Mucosa of descending colon (tissue), 3 donors: ENCODE data around the gene OR56A3. TPM values are rescaled to one million over a fixed set of nuclear protein-coding genes. Genes with fewer than 3 reads are reported as not detected.

Experiments
- ATAC-seq: fragments of 200-7000 bp; cut with Tn5 transposase; one replicate; pipeline ENCODE4 v1.9.1; 2020; ENCODE audit warnings: mild to moderate bottlenecking, moderate library complexity
- DNase-seq, 3 donors: peaks; one replicate each; pipeline ENCODE4 v3.0.0-alpha.2; 2020
- H3K36me3 ChIP-seq: fragments of 200-600 bp; one replicate; pipeline ENCODE4 v1.8.0; 2021; ENCODE audit warnings: low read depth, mild to moderate bottlenecking
- H3K4me1 ChIP-seq: fragments of 200-600 bp; one replicate; pipeline ENCODE4 v1.8.0; 2021; ENCODE audit warnings: low read depth, mild to moderate bottlenecking
- H3K4me3 ChIP-seq: fragments of 200-600 bp; one replicate; pipeline ENCODE4 v1.8.0; 2021; ENCODE audit warnings: mild to moderate bottlenecking
- H3K9me3 ChIP-seq: fragments of 200-600 bp; one replicate; pipeline ENCODE4 v1.8.0; 2021; ENCODE audit warnings: mild to moderate bottlenecking
- CTCF ChIP-seq: fragments of 200-600 bp; IDR thresholded peaks from one replicate; pipeline ENCODE4 v1.8.0; 2022; ENCODE audit warnings: antibody characterized with exemption, mild to moderate bottlenecking
- intact Hi-C, 2 donors: fragments of 100-400 bp; cut with DNase I in 1 of 2; cut with micrococcal nuclease in 1 of 2; formaldehyde crosslinking; loops; one replicate each; pipeline versions ENCODE4 v1.11.0 to v1.11.1; 2022; cut with DNase I, micrococcal nuclease
- long read RNA-seq, 2 donors: library from polyadenylated mRNA; unstranded; transcript quantifications; one replicate each; pipeline ENCODE4 v2.0.0, GENCODE V29; 2019 to 2021
- total RNA-seq, 3 donors: library from RNA; stranded (reverse); fragmentation: NEBNext Ultra II Directional in 2 of 3; extraction: Animal tissue kit (Norgen Biotek cat#: 25700) in 2 of 3; gene quantifications; one replicate each; pipeline versions ENCODE4 v1.2.1 to v1.2.4, GENCODE V29; 2021 to 2023
- donor health status: DM: no; HTN: no; CAD: no; lungs with moderate emphysema.
- donor health status: DM: no; HTN: no; CAD: no.
- donor health status: DM: no; HTN: yes; CAD: no.

OR56A3 gene
- total RNA-seq: not detected
- long read RNA-seq, donor 1: 0 reads
- long read RNA-seq, donor 2: 0 reads

GRCh38 chr11:5941951-5942350, at the start of gene OR56A3:
TSS of gene OR56A3 (plus strand) at chr11:5942251. CDS start at chr11:5947347, 5,096 bp downstream.
- TF ChIP-seq CTCF: no peak
- DNase-seq: no peak
- intact Hi-C loops: no loop called here
- no peak for ATAC-seq
- Histone ChIP-seq H3K36me3 (no peaks in the 10 kb centered on the region), H3K4me1 (no peaks in the 10 kb centered on the region), H3K4me3 (no peak within 1 kb of the TSS), H3K9me3 (peaks cover 3% of the 10 kb centered on the region)

GRCh38 chr11:5892908-5893307, 49.1 kb upstream of the OR56A3 start, which contains the start of gene OR52E5:
TSS of gene OR52E5 (plus strand) at chr11:5893208. CDS start at chr11:5900777, 7,569 bp downstream.
- DNase-seq (no peak), ATAC-seq (no peak)
- H3K9me3 ChIP-seq: no peaks in the 10 kb centered on the region
- H3K4me3 ChIP-seq: no peak within 1 kb of the TSS
- no peaks in the 10 kb centered on the region for H3K4me1 ChIP-seq
- H3K36me3 ChIP-seq: no peaks in the 10 kb centered on the region
- intact Hi-C loops: no loop called here
- no peak for TF ChIP-seq CTCF

- no peak for DNase-seq
- no peak for TF ChIP-seq CTCF
- no peak for ATAC-seq
- intact Hi-C loops: no loop called here
- no peaks in the 10 kb centered on the region for H3K9me3 ChIP-seq
- no peak overlapping the region for H3K4me3 ChIP-seq
- no peaks in the 10 kb centered on the region for H3K36me3 ChIP-seq
- H3K4me1 ChIP-seq: no peaks in the 10 kb centered on the region
Observed at GRCh38 chr11:5899534-5899933, 42.5 kb upstream of the OR56A3 start.

- no peak for ATAC-seq
- no peak for TF ChIP-seq CTCF
Observed at GRCh38 chr11:5910540-5910939, 31.5 kb upstream of the OR56A3 start.

GRCh38 chr11:5922749-5923426, 19.2 kb upstream of the OR56A3 start:
- TF ChIP-seq CTCF: no peak
- no peaks in the 10 kb centered on the region for H3K4me1 ChIP-seq
- no peaks in the 10 kb centered on the region for H3K36me3 ChIP-seq
- H3K9me3 ChIP-seq: peaks cover 8% of the 10 kb centered on the region
- DNase-seq (no peak), ATAC-seq (no peak)
- no peak overlapping the region for H3K4me3 ChIP-seq
- intact Hi-C loops: no loop called here

More at GRCh38 chr11:5910540-5910939, 31.5 kb upstream of the OR56A3 start:
- Histone ChIP-seq H3K4me3 (no peak overlapping the region), H3K4me1 (no peaks in the 10 kb centered on the region), H3K36me3 (no peaks in the 10 kb centered on the region), H3K9me3 (peaks cover 3% of the 10 kb centered on the region)
- intact Hi-C loops: no loop called here
- DNase-seq: no peak
